Activated CD4-positive, alpha-beta T cell treated with anti-CD3 and anti-CD28 coated beads, Interleukin-2, amount 10 ng/mL, durations not matched to agents 7 days and 5 days (primary cell): ENCODE results near the gene C16orf92. TPM values are rescaled to one million over a fixed set of nuclear protein-coding genes. Genes with fewer than 3 reads are reported as not detected.
A peak's percentile ranks its signal among the peaks of the same experiment; 100 is the strongest.

Source experiments
- CTCF ChIA-PET: fragments of 350-600 bp; sonication (Branson Sonifier 250); formaldehyde crosslinking; loops from one replicate; lab custom pipeline; 2021; ENCODE audit warnings: antibody characterized with exemption; lab: Charles Lee
- POLR2A ChIA-PET: fragments of 350-600 bp; sonication (Branson Sonifier 250); formaldehyde crosslinking; loops from one replicate; lab custom pipeline; 2021; ENCODE audit warnings: antibody characterized with exemption; lab: Charles Lee
- DNase-seq: peaks from one replicate; pipeline ENCODE4 v3.0.0-alpha.2; 2020
- H3K27ac Mint-ChIP-seq: one replicate; pipeline ENCODE4 v1.8.0; 2021; ENCODE audit warnings: mild to moderate bottlenecking, moderate library complexity, mixed read lengths
- H3K27me3 Mint-ChIP-seq: one replicate; pipeline ENCODE4 v1.8.0; 2021; ENCODE audit warnings: mixed read lengths
- H3K36me3 Mint-ChIP-seq: one replicate; pipeline ENCODE4 v1.8.0; 2021; ENCODE audit warnings: low read depth, mixed read lengths
- H3K4me1 Mint-ChIP-seq: one replicate; pipeline ENCODE4 v1.8.0; 2021; ENCODE audit warnings: mixed read lengths
- H3K4me3 Mint-ChIP-seq: one replicate; pipeline ENCODE4 v1.8.0; 2021; ENCODE audit warnings: mild to moderate bottlenecking, moderate library complexity, mixed read lengths
- H3K9me3 Mint-ChIP-seq: one replicate; pipeline ENCODE4 v1.8.0; 2021; ENCODE audit warnings: mixed read lengths
- total RNA-seq, 2 experiments: library from RNA; stranded (reverse); gene quantifications; one replicate each; pipeline ENCODE4 v1.2.3, GENCODE V29; 2021

Gene C16orf92
- total RNA-seq, 2 experiments from 2014 or later: not detected

GRCh38 chr16:30070490-30070889 is 47.5 kb downstream of the C16orf92 start:
- POLR2A ChIA-PET: no interaction called here
- H3K9me3 Mint-ChIP-seq: no peaks in the 10 kb centered on the region
- CTCF ChIA-PET: interaction anchor here (0.6 kb wide), 1 partner anchor 421 kb away, joined by 3 read pairs; no protein-coding TSS in a partner anchor
- no peaks in the 10 kb centered on the region for H3K27me3 Mint-ChIP-seq
- H3K27ac Mint-ChIP-seq: peak overlapping the region; percentile 42
- peaks cover 40% of the 10 kb centered on the region for H3K4me1 Mint-ChIP-seq
- no peak for DNase-seq
- H3K36me3 Mint-ChIP-seq: peaks cover 54% of the 10 kb centered on the region
- no peak overlapping the region for H3K4me3 Mint-ChIP-seq

Other genes with a start within 250 kb of the C16orf92 start
- not detected for gene ZG16, start 244.9 kb upstream of the C16orf92 start, total RNA-seq
- gene KIF22, start 232.4 kb upstream of the C16orf92 start, total RNA-seq: 100 to 1,000 TPM; 244 to 253 TPM
- 100 to 1,000 TPM; 528 to 590 TPM for gene MAZ, start 216.7 kb upstream of the C16orf92 start, total RNA-seq
- 1 to 10 TPM in 1 of 2 experiments, under 1 TPM in 1; 0.98 to 1.3 TPM for gene PRRT2, start 211.0 kb upstream of the C16orf92 start, total RNA-seq
- 10 to 100 TPM; 26.8 to 29.6 TPM for gene PAGR1, start 207.0 kb upstream of the C16orf92 start, total RNA-seq
- 100 to 1,000 TPM; 177 to 187 TPM for gene MVP, start 202.7 kb upstream of the C16orf92 start, total RNA-seq
- gene CDIPT, start 160.0 kb upstream of the C16orf92 start, total RNA-seq: 10 to 100 TPM; 62.5 to 82.1 TPM
- gene SEZ6L2, start 123.6 kb upstream of the C16orf92 start, total RNA-seq: not detected
- not detected for gene ASPHD1, start 122.7 kb upstream of the C16orf92 start, total RNA-seq
- 10 to 100 TPM; 28.4 to 36.1 TPM for gene KCTD13, start 97.0 kb upstream of the C16orf92 start, total RNA-seq
- gene TMEM219, start 61.1 kb upstream of the C16orf92 start, total RNA-seq: 10 to 100 TPM; 57.8 to 60.5 TPM
- gene TAOK2, start 49.3 kb upstream of the C16orf92 start, total RNA-seq: 10 to 100 TPM; 47.7 to 48.8 TPM
- 10 to 100 TPM; 37.0 to 45.0 TPM for gene HIRIP3, start 27.6 kb upstream of the C16orf92 start, total RNA-seq
- 100 to 1,000 TPM; 113 to 134 TPM for gene INO80E, start 27.0 kb upstream of the C16orf92 start, total RNA-seq
- gene DOC2A, start 12.2 kb upstream of the C16orf92 start, total RNA-seq: under 1 TPM; 0.19 to 0.30 TPM
- 1 to 10 TPM; 7.1 to 7.2 TPM for gene TLCD3B, start 8.1 kb downstream of the C16orf92 start, total RNA-seq
- 1,000 to 10,000 TPM; 1,139 to 1,329 TPM for gene ALDOA, start 42.6 kb downstream of the C16orf92 start, total RNA-seq
- 100 to 1,000 TPM; 129 to 136 TPM for gene PPP4C, start 52.8 kb downstream of the C16orf92 start, total RNA-seq
- 1 to 10 TPM; 1.2 to 1.7 TPM for gene TBX6, start 68.7 kb downstream of the C16orf92 start, total RNA-seq
- gene YPEL3, start 73.0 kb downstream of the C16orf92 start, total RNA-seq: 10 to 100 TPM; 50.7 to 55.4 TPM
- gene GDPD3, start 90.3 kb downstream of the C16orf92 start, total RNA-seq: 10 to 100 TPM; 11.8 to 13.2 TPM
- gene MAPK3, start 100.0 kb downstream of the C16orf92 start, total RNA-seq: 10 to 100 TPM; 65.4 to 69.2 TPM
- 1,000 to 10,000 TPM; 1,809 to 1,847 TPM for gene CORO1A, start 160.4 kb downstream of the C16orf92 start, total RNA-seq
- gene BOLA2B, start 170.5 kb downstream of the C16orf92 start, total RNA-seq: 100 to 1,000 TPM; 136 to 141 TPM
- 10 to 100 TPM; 54.1 to 95.0 TPM for gene SLX1A, start 170.7 kb downstream of the C16orf92 start, total RNA-seq
- 10 to 100 TPM; 37.5 to 38.1 TPM for gene SULT1A3, start 176.1 kb downstream of the C16orf92 start, total RNA-seq
- gene NPIPB13, start 225.3 kb downstream of the C16orf92 start, total RNA-seq: 10 to 100 TPM in 1 of 2 experiments, 1 to 10 TPM in 1; 9.0 to 11.4 TPM